GM13977 (cell line): Measurements from ENCODE around the gene GNB5.

Experiments used
- DNase-seq: peaks from one replicate; pipeline ENCODE4 v3.0.0; 2012; ENCODE audit warnings: low spot score
- in situ Hi-C: fragments of 300-500 bp; cut with MboI; formaldehyde crosslinking; loops from one replicate; pipeline ENCODE4 v1.12.0; 2022; ENCODE audit warnings: low sequenced_read_pairs, low pct_unique_long_range_greater_than_20kb, mixed read lengths, inconsistent platforms; ENCODE audit not compliant: unreplicated experiment
- TF ChIP-seq, protein P1 (sequence below): IDR thresholded peaks from 2 replicates; pipeline ENCODE4 v1.5.1; 2012; ENCODE audit warnings: mild to moderate bottlenecking, control low read depth; ENCODE audit not compliant: insufficient read depth; ENCODE audit errors: extremely low read depth, missing control alignments

The GNB5 gene

DNA sequence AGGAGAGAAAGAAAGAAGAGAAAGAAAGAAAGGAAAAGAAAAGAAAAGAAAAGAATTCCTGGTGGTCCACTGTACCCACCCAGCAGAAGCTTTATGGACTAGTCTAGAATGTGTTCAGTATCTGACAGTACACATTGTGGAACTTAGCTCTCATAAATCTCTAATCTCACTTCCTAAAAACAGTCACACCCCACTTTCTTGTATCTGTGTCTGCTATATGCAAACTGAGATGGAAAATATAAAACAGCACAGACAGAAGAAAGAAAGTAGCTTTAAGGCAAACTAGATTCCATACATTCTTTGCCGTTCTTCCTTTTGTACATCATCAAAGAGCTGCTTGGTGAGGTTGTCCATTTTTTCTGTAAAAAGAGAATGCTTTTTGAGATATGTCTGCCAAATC, 41.1 kb upstream of the GNB5 start:
- TF ChIP-seq, protein P1, sequence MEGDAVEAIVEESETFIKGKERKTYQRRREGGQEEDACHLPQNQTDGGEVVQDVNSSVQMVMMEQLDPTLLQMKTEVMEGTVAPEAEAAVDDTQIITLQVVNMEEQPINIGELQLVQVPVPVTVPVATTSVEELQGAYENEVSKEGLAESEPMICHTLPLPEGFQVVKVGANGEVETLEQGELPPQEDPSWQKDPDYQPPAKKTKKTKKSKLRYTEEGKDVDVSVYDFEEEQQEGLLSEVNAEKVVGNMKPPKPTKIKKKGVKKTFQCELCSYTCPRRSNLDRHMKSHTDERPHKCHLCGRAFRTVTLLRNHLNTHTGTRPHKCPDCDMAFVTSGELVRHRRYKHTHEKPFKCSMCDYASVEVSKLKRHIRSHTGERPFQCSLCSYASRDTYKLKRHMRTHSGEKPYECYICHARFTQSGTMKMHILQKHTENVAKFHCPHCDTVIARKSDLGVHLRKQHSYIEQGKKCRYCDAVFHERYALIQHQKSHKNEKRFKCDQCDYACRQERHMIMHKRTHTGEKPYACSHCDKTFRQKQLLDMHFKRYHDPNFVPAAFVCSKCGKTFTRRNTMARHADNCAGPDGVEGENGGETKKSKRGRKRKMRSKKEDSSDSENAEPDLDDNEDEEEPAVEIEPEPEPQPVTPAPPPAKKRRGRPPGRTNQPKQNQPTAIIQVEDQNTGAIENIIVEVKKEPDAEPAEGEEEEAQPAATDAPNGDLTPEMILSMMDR: no peak
- peak; percentile 54 for DNase-seq
- in situ Hi-C loops: no loop called here

DNA sequence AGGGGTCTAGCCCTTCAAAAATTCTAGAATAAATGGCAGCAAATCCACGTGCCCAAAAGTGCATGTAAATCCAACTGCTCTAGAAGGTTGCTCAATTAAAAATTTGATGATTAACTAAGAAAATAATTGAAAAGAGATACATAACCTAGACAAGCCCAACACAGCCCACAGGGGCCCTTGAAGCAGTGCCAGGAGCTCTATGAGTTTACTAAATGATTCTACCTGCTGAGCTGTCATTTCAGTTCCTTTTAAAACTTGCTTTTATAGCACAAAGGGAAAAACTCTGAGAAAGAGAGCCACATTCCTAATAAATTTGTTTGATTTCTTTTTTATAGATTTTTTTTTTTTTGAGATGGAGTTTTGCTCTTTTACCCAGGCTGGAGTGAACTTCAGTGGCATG, 38.9 kb upstream of the GNB5 start:
- TF ChIP-seq, protein P1: no peak

DNA sequence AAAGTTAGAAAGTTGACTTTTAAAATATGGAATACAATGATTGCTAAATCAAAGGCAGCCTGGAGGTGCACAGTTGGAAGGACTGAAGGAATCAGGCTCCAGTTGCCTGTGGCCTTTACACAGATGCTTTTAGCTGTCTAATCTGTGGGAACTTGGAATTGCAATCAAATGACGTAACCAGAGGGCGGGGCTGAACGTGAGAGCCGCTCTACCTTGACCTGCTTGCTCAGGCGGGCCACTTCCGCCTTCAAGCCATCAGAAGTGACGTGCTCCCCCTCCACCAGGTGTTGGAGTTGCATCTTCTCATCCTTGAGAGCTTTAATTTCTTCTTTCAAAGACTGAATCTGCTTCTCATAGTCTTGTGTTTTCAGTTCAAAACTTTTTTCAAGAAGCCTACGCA, 37.7 kb upstream of the GNB5 start:
- DNase-seq: no peak
- in situ Hi-C loops: no loop called here

More for the DNA sequence above, 38.9 kb upstream of the GNB5 start:
- DNase-seq: no peak
- in situ Hi-C loops: no loop called here

DNA sequence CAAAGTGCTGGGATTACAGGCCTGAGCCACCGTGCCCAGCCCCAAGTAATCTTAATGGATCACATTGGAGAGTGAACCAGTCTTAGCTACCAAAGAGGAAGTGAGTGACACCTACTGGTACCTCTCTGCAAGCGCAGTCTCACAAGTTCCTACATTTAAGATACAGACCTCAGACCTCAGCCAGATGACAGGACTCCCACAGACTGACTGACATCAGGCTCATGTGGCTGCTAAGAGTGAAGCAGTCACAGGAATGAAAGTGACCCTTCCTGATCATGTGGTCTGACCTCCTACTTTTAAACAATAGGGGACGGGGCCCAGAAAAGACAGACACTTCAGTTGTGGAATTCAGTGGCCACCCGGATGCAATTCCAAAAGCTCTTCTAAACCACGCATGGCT, 36.3 kb upstream of the GNB5 start:
- peak; percentile 80 for DNase-seq
- in situ Hi-C loops: no loop called here
- TF ChIP-seq, protein P1: peak; percentile 91

More for the DNA sequence above, 37.7 kb upstream of the GNB5 start:
- TF ChIP-seq, protein P1: no peak

DNA sequence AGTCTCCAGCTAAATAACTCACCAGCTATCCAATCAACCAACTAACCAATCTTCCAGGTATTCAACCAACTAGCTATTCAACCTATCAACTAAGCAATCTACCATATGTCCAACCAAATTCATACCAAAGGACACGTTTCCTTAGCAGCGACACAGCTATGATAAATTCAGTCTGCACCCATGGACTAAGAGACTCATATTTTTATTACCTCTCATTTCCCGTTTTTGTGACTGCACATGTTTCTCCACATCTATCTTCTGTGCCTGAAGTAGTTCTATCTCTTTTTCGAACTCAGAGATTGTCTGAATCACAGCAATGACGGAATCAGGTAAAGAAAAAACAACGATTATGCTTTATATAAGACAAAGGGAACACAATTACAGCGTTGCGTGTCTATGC, 34.0 kb upstream of the GNB5 start:
- TF ChIP-seq, protein P1: no peak
- in situ Hi-C loops: no loop called here
- no peak for DNase-seq

DNA sequence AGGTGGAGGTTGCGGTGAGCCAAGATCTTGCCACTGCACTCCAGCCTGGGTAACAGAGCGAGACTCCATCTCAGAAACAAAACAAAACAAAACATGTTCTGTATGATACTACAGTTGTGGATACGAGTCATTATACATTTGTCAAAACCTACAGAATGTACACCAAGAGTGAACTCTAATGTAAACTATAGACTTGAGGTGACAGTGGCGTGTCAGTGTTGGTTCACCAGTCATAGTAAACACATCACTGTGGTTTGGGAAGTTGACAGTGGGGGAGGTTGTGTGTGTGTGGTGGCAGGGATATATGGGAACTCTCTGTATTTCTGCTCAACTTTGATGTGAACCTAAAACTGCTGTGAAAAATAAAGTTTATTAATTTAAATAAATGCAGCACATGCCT, 33.0 kb upstream of the GNB5 start:
- in situ Hi-C loops: no loop called here
- TF ChIP-seq, protein P1: no peak
- DNase-seq: no peak

DNA sequence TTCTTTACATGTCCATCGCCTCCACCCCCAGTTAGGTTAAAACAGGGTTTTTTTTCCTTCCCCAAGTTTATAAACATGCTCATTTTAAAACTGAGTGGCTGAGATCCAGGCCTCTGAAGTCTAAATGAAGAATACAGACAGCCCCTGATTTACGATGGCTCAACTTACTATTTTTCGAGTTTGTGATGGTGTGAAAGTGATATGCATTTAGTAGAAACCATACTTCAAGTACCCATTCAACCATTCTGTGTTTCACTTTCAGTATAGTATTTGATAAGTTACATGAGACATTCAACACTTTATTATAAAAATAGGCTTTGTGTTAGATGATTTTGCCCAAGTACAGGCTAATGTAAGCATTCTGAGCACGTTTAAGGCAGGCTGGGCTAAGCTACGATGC, 30.5 kb upstream of the GNB5 start:
- no peak for DNase-seq
- TF ChIP-seq, protein P1: no peak
- in situ Hi-C loops: no loop called here
